MCF 10A (cell line): Measurements from ENCODE around the gene HK3. TPM values are rescaled to one million over a fixed set of nuclear protein-coding genes. Genes with fewer than 3 reads are reported as not detected.

Source experiments
- BruUV-seq: library from RNA; stranded (reverse); fragments of 400-500 nt; replicated peaks from 2 replicates; lab custom pipeline; 2021; lab: Mats Ljungman, UMichigan
- CTCF ChIA-PET: fragments of 300-600 bp; sonication (Branson Sonifier 250); formaldehyde crosslinking; extraction: SDS; loops from one replicate; lab custom pipeline; 2021; ENCODE audit warnings: antibody characterized with exemption, inconsistent platforms; lab: Yijun Ruan, JAX
- POLR2A ChIA-PET: fragments of 300-600, 350-650 bp; sonication (Branson Sonifier 250); formaldehyde crosslinking; extraction: SDS; loops from one replicate; lab custom pipeline; 2020; ENCODE audit warnings: antibody characterized with exemption, inconsistent platforms; lab: Yijun Ruan, JAX
- DNase-seq: peaks from one replicate; pipeline ENCODE4 v3.0.0-alpha.2; 2018; ENCODE audit not compliant: unreplicated experiment
- H3K27ac Mint-ChIP-seq: one replicate; pipeline ENCODE4 v1.8.0; 2022; ENCODE audit warnings: mild to moderate bottlenecking, low read depth, mixed read lengths; ENCODE audit not compliant: unreplicated experiment
- H3K27me3 Mint-ChIP-seq: one replicate; pipeline ENCODE4 v1.8.0; 2022; ENCODE audit warnings: mixed read lengths; ENCODE audit not compliant: insufficient read depth, unreplicated experiment
- H3K36me3 Mint-ChIP-seq: one replicate; pipeline ENCODE4 v1.8.0; 2022; ENCODE audit warnings: mild to moderate bottlenecking, moderate library complexity, mixed read lengths; ENCODE audit not compliant: insufficient read depth, unreplicated experiment
- H3K4me1 Mint-ChIP-seq: one replicate; pipeline ENCODE4 v1.8.0; 2022; ENCODE audit warnings: mixed read lengths; ENCODE audit not compliant: insufficient read depth, unreplicated experiment
- H3K4me3 Mint-ChIP-seq: one replicate; pipeline ENCODE4 v1.8.0; 2022; ENCODE audit warnings: mild to moderate bottlenecking, moderate library complexity, mixed read lengths; ENCODE audit not compliant: unreplicated experiment
- H3K9me3 Mint-ChIP-seq: one replicate; pipeline ENCODE4 v1.8.0; 2022; ENCODE audit warnings: mixed read lengths; ENCODE audit not compliant: unreplicated experiment
- CTCF ChIP-seq: fragments of 200-600 bp; IDR thresholded peaks from one replicate; pipeline ENCODE4 v1.8.0; 2022; ENCODE audit warnings: antibody characterized with exemption, mild to moderate bottlenecking; ENCODE audit not compliant: unreplicated experiment
- intact Hi-C: fragments of 100-400 bp; cut with micrococcal nuclease; formaldehyde crosslinking; loops from 2 replicates; pipeline ENCODE4 v1.14.1; 2022
- total RNA-seq: library from RNA; stranded (reverse); gene quantifications from 2 replicates; pipeline ENCODE4 v1.2.3, GENCODE V29; 2022

HK3 gene
- total RNA-seq, 1 experiment from 2014 or later = not detected

- Mint-ChIP-seq H3K4me3 (no peak overlapping the region), H3K9me3 (no peaks in the 10 kb centered on the region), H3K27me3 (peaks cover 32% of the 10 kb centered on the region), H3K27ac (no peak overlapping the region), H3K36me3 (no peaks in the 10 kb centered on the region), H3K4me1 (no peaks in the 10 kb centered on the region)
- ChIA-PET POLR2A (interaction anchor here (1.2 kb wide), 1 partner anchor 11 kb away, joined by 5 read pairs; no protein-coding TSS in a partner anchor), CTCF (interaction anchor here (1.2 kb wide), 1 partner anchor 230 kb away, joined by 5 read pairs; no protein-coding TSS in a partner anchor)
- intact Hi-C loops = no loop called here
- DNase-seq = no peak
- TF ChIP-seq CTCF = no peak
- no TSS peak for BruUV-seq
Observed at GRCh38 chr5:176891331-176891958, 7.7 kb downstream of the HK3 start.

- no peak for TF ChIP-seq CTCF
- Mint-ChIP-seq H3K4me3 (no peak overlapping the region), H3K27ac (no peak overlapping the region), H3K4me1 (no peaks in the 10 kb centered on the region), H3K36me3 (no peaks in the 10 kb centered on the region), H3K9me3 (no peaks in the 10 kb centered on the region), H3K27me3 (peaks cover 32% of the 10 kb centered on the region)
- POLR2A ChIA-PET = interaction anchor here (1.2 kb wide), 1 partner anchor 11 kb away, joined by 5 read pairs; no protein-coding TSS in a partner anchor
- no peak for DNase-seq
- BruUV-seq = no TSS peak
- CTCF ChIA-PET = interaction anchor here (1.2 kb wide), 1 partner anchor 230 kb away, joined by 5 read pairs; no protein-coding TSS in a partner anchor
- intact Hi-C loops = no loop called here
Observed at GRCh38 chr5:176890455-176891330, 8.5 kb downstream of the HK3 start.

GRCh38 chr5:176889321-176890280 is 9.5 kb downstream of the HK3 start:
- ChIA-PET CTCF (no interaction called here), POLR2A (no interaction called here)
- Mint-ChIP-seq H3K27ac (no peak overlapping the region), H3K27me3 (peaks cover 32% of the 10 kb centered on the region), H3K9me3 (no peaks in the 10 kb centered on the region), H3K4me3 (no peak overlapping the region), H3K4me1 (no peaks in the 10 kb centered on the region), H3K36me3 (no peaks in the 10 kb centered on the region)
- intact Hi-C loops = no loop called here
- no peak for DNase-seq
- no TSS peak for BruUV-seq
- TF ChIP-seq CTCF = no peak
